ENCODE results near the gene ARF3. TPM values are rescaled to one million over a fixed set of nuclear protein-coding genes. Genes with fewer than 3 reads are reported as not detected.

ARF3 gene
- total and polyA plus RNA-seq, 2 donors from 2014 or later, result 111 to 229 TPM

GRCh38 chr12:48903982-48904411, 53.3 kb downstream of the ARF3 start:
- Histone ChIP-seq H3K36me3 (ENCODE audit: control insufficient read depth in 2 of 3, insufficient read depth in 3 of 3, low read length in 3 of 3) (no peaks in the 10 kb centered on the region), H3K27me3 (ENCODE audit: control insufficient read depth, insufficient read depth, low read length) (no peaks in the 10 kb centered on the region), H3K27ac (ENCODE audit: low read depth in 2 of 2, low read length in 2 of 2) (no peak overlapping the region), H3K9me3 (ENCODE audit: control insufficient read depth in 2 of 3, insufficient read depth in 1 of 3, low read length in 3 of 3) (no peaks in the 10 kb centered on the region), H3K4me3 (ENCODE audit: low read length in 3 of 3) (peak overlapping the region; percentile 74 to 90 (median 77)), H3K4me1 (ENCODE audit: control insufficient read depth in 2 of 3, insufficient read depth in 2 of 3, low read depth in 1 of 3, low read length in 3 of 3) (peaks cover 0 to 6% (median 0%) of the 10 kb centered on the region in 3 donors), H3K9ac (ENCODE audit: low read length in 3 of 3) (peak overlapping the region; percentile 37 to 63 (median 63))
- intact Hi-C loops (cut with DNase I), result no loop called here
- peak; percentile 69 for TF ChIP-seq CTCF (IDR thresholded peaks at IDR 0.05; ENCODE audit: borderline replicate concordance, extremely low read depth, insufficient read depth)
- FAIRE-seq (no peak), DNase-seq (peak; percentile 90 to 98 (median 94))

DNA sequence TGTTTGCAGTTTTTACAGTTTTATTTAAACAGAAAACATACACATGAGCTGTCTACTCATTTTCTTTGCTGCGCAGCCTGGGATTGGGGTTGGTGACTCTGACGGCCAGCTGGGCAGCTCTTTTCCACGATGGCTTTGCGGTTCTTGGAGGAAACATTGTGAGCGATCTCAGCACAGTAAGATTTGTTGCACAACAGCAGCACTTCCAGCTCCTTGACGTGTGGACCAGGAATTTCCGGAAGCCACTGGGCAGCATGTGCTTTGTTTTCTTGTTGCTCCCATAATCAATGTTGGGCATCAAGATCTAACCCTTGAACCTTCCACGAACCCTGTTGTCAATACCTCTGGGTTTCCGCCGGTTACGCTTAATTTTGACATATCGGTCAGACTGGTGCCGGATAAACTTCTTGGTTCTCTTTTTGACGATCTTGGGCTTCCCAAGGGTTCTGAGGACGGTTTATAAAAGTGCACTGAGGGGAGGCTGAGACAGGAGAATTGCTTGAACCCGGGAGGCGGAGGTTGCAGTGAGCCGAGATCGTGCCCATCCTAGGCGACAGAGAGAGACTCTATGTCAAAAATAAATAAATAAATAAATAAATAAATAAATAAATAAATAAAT, 53.8 kb downstream of the ARF3 start:
- H3K9ac ChIP-seq (ENCODE audit: low read length in 3 of 3), result no peak overlapping the region

GRCh38 chr12:48901278-48901677, 56.0 kb downstream of the ARF3 start:
- intact Hi-C loops (cut with DNase I), result no loop called here
- Histone ChIP-seq H3K27me3 (ENCODE audit: control insufficient read depth, insufficient read depth, low read length) (no peaks in the 10 kb centered on the region), H3K9me3 (ENCODE audit: control insufficient read depth in 2 of 3, insufficient read depth in 1 of 3, low read length in 3 of 3) (no peaks in the 10 kb centered on the region), H3K27ac (ENCODE audit: low read depth in 2 of 2, low read length in 2 of 2) (no peak overlapping the region), H3K4me1 (ENCODE audit: control insufficient read depth in 2 of 3, insufficient read depth in 2 of 3, low read depth in 1 of 3, low read length in 3 of 3) (peaks cover 0 to 6% (median 0%) of the 10 kb centered on the region in 3 donors), H3K9ac (ENCODE audit: low read length in 3 of 3) (no peak overlapping the region), H3K36me3 (ENCODE audit: control insufficient read depth in 2 of 3, insufficient read depth in 3 of 3, low read length in 3 of 3) (no peaks in the 10 kb centered on the region), H3K4me3 (ENCODE audit: low read length in 3 of 3) (no peak overlapping the region)
- DNase-seq (no peak), FAIRE-seq (no peak)
- TF ChIP-seq CTCF (IDR thresholded peaks at IDR 0.05; ENCODE audit: borderline replicate concordance, extremely low read depth, insufficient read depth), result no peak

More for the DNA sequence above, 53.8 kb downstream of the ARF3 start:
- H3K36me3 ChIP-seq (ENCODE audit: control insufficient read depth in 2 of 3, insufficient read depth in 3 of 3, low read length in 3 of 3), result no peaks in the 10 kb centered on the region
- no peak overlapping the region for H3K27ac ChIP-seq (ENCODE audit: low read depth in 2 of 2, low read length in 2 of 2)
- no peaks in the 10 kb centered on the region for H3K9me3 ChIP-seq (ENCODE audit: control insufficient read depth in 2 of 3, insufficient read depth in 1 of 3, low read length in 3 of 3)
- H3K4me1 ChIP-seq (ENCODE audit: control insufficient read depth in 2 of 3, insufficient read depth in 2 of 3, low read depth in 1 of 3, low read length in 3 of 3), result peaks cover 0 to 6% (median 0%) of the 10 kb centered on the region in 3 donors
- no peak for DNase-seq
- no peak for FAIRE-seq
- peak overlapping the region in 1 of 3 donors; percentile 37 for H3K4me3 ChIP-seq (ENCODE audit: low read length in 3 of 3)
- no peak for TF ChIP-seq CTCF (IDR thresholded peaks at IDR 0.05; ENCODE audit: borderline replicate concordance, extremely low read depth, insufficient read depth)
- intact Hi-C loops (cut with DNase I), result no loop called here
- H3K27me3 ChIP-seq (ENCODE audit: control insufficient read depth, insufficient read depth, low read length), result no peaks in the 10 kb centered on the region
